A549 (cell line): ENCODE data around the gene LRFN2. TPM values are rescaled to one million over a fixed set of nuclear protein-coding genes. Genes with fewer than 3 reads are reported as not detected.

ENCODE experiments used
- ATAC-seq, 2 experiments: fragments of 200-7000 bp in 1 of 2; fragments of >200 bp in 1 of 2; cut with Nextera tagmentation in 1 of 2; cut with Tn5 transposase in 1 of 2; 3 replicates each; pipeline versions ENCODE4 v1.8.0 to v1.9.1; 2018 to 2020; ENCODE audit warnings: mild to moderate bottlenecking in 1 of 2, moderate library complexity in 1 of 2
- CTCF ChIA-PET: fragments of 300-600 bp; sonication (Branson Sonifier 250); formaldehyde crosslinking; extraction: SDS; loops from one replicate; lab custom pipeline; 2021; ENCODE audit warnings: antibody characterized with exemption, inconsistent platforms; lab: Yijun Ruan, JAX
- POLR2A ChIA-PET: fragments of 350-600 bp; formaldehyde crosslinking; extraction: SDS; loops from one replicate; lab custom pipeline; 2021; ENCODE audit warnings: antibody characterized with exemption, inconsistent platforms; lab: Yijun Ruan, JAX
- DNase-seq, 2 experiments: peaks; one replicate each; pipeline versions ENCODE4 v3.0.0 to v3.0.0-alpha.2; 2011 to 2016; ENCODE audit warnings: low read depth in 1 of 2, low spot score in 1 of 2
- FAIRE-seq: peaks from 2 replicates; lab custom pipeline; 2011; peaks lifted over from hg19 to GRCh38; lab: Jason Lieb, UNC
- H3K27ac ChIP-seq, 2 experiments: fragments of >200 bp; sonication (Bioruptor Twin); formaldehyde crosslinking; 3 replicates each; pipeline ENCODE4 v1.5.1; 2016 to 2017
- H3K4me1 ChIP-seq: fragments of >200 bp; sonication (Bioruptor Twin); formaldehyde crosslinking; 3 replicates; pipeline ENCODE4 v1.6.1; 2016
- H3K4me2 ChIP-seq: fragments of >200 bp; sonication (Bioruptor Twin); formaldehyde crosslinking; 3 replicates; pipeline ENCODE4 v1.6.1; 2016
- H3K4me3 ChIP-seq: fragments of >200 bp; sonication (Bioruptor Twin); formaldehyde crosslinking; 3 replicates; pipeline ENCODE4 v1.5.1; 2016
- H3K9me3 ChIP-seq: fragments of >200 bp; sonication (Bioruptor Twin); formaldehyde crosslinking; 3 replicates; pipeline ENCODE4 v1.6.1; 2016
- BCL3 ChIP-seq: fragments of >200 bp; sonication (Bioruptor Twin); formaldehyde crosslinking; IDR thresholded peaks from 3 replicates; pipeline ENCODE4 v1.6.1; 2016
- CEBPB ChIP-seq, 2 experiments: fragments of >200 bp in 1 of 2; sonication (Bioruptor Twin) in 1 of 2; formaldehyde crosslinking in 1 of 2; IDR thresholded peaks; 2 replicates each; pipeline ENCODE4 v1.6.1; 2012 to 2016
- CHD2 ChIP-seq: fragments of 150-350 bp; IDR thresholded peaks from 2 replicates; pipeline ENCODE4 v1.6.1; 2014; ENCODE audit warnings: low read length; ENCODE audit not compliant: partially characterized antibody
- CHD4 ChIP-seq: fragments of 200-600 bp; sonication (generic); IDR thresholded peaks from 2 replicates; pipeline ENCODE4 v1.6.1; 2016; ENCODE audit warnings: antibody characterized with exemption, mild to moderate bottlenecking, borderline replicate concordance
- EHMT2 ChIP-seq: fragments of 200-600 bp; sonication (generic); IDR thresholded peaks from 2 replicates; pipeline ENCODE4 v1.6.1; 2016; ENCODE audit warnings: antibody characterized with exemption, low read depth, mild to moderate bottlenecking, moderate library complexity
- ELK1 ChIP-seq: fragments of 150-350 bp; IDR thresholded peaks from 2 replicates; pipeline ENCODE4 v1.6.1; 2014; ENCODE audit warnings: low read depth, mild to moderate bottlenecking, low read length
- ESRRA ChIP-seq: fragments of 150-350 bp; IDR thresholded peaks from 2 replicates; pipeline ENCODE4 v1.6.1; 2014; ENCODE audit warnings: mild to moderate bottlenecking, low read length, borderline replicate concordance
- HDAC2 ChIP-seq: fragments of 200-600 bp; sonication (generic); IDR thresholded peaks from 2 replicates; pipeline ENCODE4 v1.6.1; 2016
- HES2 ChIP-seq: fragments of >200 bp; sonication (Bioruptor Twin); formaldehyde crosslinking; IDR thresholded peaks from 2 replicates; pipeline ENCODE4 v1.6.1; 2016
- HEYL ChIP-seq: fragments of 250-450 bp; sonication (Bioruptor Pico); IDR thresholded peaks from 2 replicates; pipeline ENCODE4 v1.8.0; 2021; ENCODE audit warnings: mild to moderate bottlenecking, moderate library complexity
- HOXA7 ChIP-seq: fragments of 250-450 bp; sonication (Bioruptor Pico); IDR thresholded peaks from 2 replicates; pipeline ENCODE4 v1.5.0; 2020; ENCODE audit warnings: mild to moderate bottlenecking, moderate library complexity
- HOXB13 ChIP-seq: fragments of 250-450 bp; sonication (Bioruptor Pico); IDR thresholded peaks from 2 replicates; pipeline ENCODE4 v1.5.0; 2020; ENCODE audit warnings: low read depth, mild to moderate bottlenecking, moderate library complexity
- HOXB5 ChIP-seq: fragments of 250-450 bp; sonication (Bioruptor Pico); IDR thresholded peaks from 2 replicates; pipeline ENCODE4 v1.5.0; 2020; ENCODE audit warnings: mild to moderate bottlenecking, moderate library complexity
- JUN ChIP-seq, 2 experiments: fragments of >200 bp; sonication (Bioruptor Twin); formaldehyde crosslinking; IDR thresholded peaks; 2 replicates in 1 of 2; 3 replicates in 1 of 2; pipeline ENCODE4 v1.6.1; 2016 to 2017
- JUNB ChIP-seq: fragments of >200 bp; sonication (Bioruptor Twin); formaldehyde crosslinking; IDR thresholded peaks from 2 replicates; pipeline ENCODE4 v1.6.1; 2016
- KDM5A ChIP-seq: fragments of 200-600 bp; sonication (generic); IDR thresholded peaks from 2 replicates; pipeline ENCODE4 v1.6.1; 2016; ENCODE audit warnings: antibody characterized with exemption, mild to moderate bottlenecking
- POLR2A ChIP-seq: IDR thresholded peaks from 2 replicates; pipeline ENCODE4 v1.6.1; 2012; ENCODE audit warnings: mild to moderate bottlenecking, low read length
- RARB ChIP-seq: fragments of 250-450 bp; sonication (Bioruptor Pico); IDR thresholded peaks from 2 replicates; pipeline ENCODE4 v1.8.0; 2021; ENCODE audit warnings: mild to moderate bottlenecking, moderate library complexity
- RCOR1 ChIP-seq: fragments of 150-350 bp; IDR thresholded peaks from 2 replicates; pipeline ENCODE4 v1.6.1; 2014; ENCODE audit warnings: antibody characterized with exemption, low read length, low read depth
- SREBF2 ChIP-seq: fragments of 450-650 bp; IDR thresholded peaks from 2 replicates; pipeline ENCODE4 v1.6.1; 2014; ENCODE audit warnings: mild to moderate bottlenecking, moderate library complexity
- TP53 ChIP-seq: fragments of 250-450 bp; sonication (Bioruptor Pico); IDR thresholded peaks from 2 replicates; pipeline ENCODE4 v1.5.0; 2021; ENCODE audit warnings: mild to moderate bottlenecking, moderate library complexity
- ZC3H11A ChIP-seq: fragments of 450-650 bp; IDR thresholded peaks from 2 replicates; pipeline ENCODE4 v1.6.1; 2014; ENCODE audit warnings: antibody characterized with exemption, mild to moderate bottlenecking
- ZFP36 ChIP-seq: fragments of 450-650 bp; IDR thresholded peaks from 2 replicates; pipeline ENCODE4 v1.6.1; 2014; ENCODE audit warnings: borderline replicate concordance; ENCODE audit not compliant: partially characterized antibody
- WGBS: methylation state at CpG from one replicate; pipeline ENCODE4 v1.1.6; 2017; ENCODE audit errors: missing lambda C conversion rate; 5-methylcytosine and 5-hydroxymethylcytosine counted together
- polyA plus RNA-seq, 4 experiments: library from polyadenylated mRNA; depleted of rRNA in 3 of 4; stranded (reverse); fragments of >200 nt; fragmentation: RNase III in 1 of 4; extraction: RNeasy Plus Mini Kit Qiagen cat#74134 plus additional on column Dnase treatment in 1 of 4; gene quantifications; 2 replicates in 3 of 4; 3 replicates in 1 of 4; pipeline ENCODE4 v1.2.3, GENCODE V29; 2011 to 2017
- TF ChIP-seq, protein P1 (sequence below): fragments of 450-650 bp; IDR thresholded peaks from 2 replicates; pipeline ENCODE4 v1.6.1; 2014; ENCODE audit warnings: antibody characterized with exemption
- TF ChIP-seq, protein P2 (sequence below): IDR thresholded peaks from 2 replicates; pipeline ENCODE4 v1.6.1; 2012
- TF ChIP-seq, protein P3 (sequence below): fragments of >200 bp; sonication (Bioruptor Twin); formaldehyde crosslinking; IDR thresholded peaks from 3 replicates; pipeline ENCODE4 v1.5.1; 2016
- TF ChIP-seq, protein P4 (sequence below): IDR thresholded peaks from 2 replicates; pipeline ENCODE4 v1.6.1; 2012; ENCODE audit warnings: low read depth, borderline replicate concordance

LRFN2 gene
- polyA plus RNA-seq, 2 of the 4 experiments (the other 2 are of a cell fraction), result not detected

DNA sequence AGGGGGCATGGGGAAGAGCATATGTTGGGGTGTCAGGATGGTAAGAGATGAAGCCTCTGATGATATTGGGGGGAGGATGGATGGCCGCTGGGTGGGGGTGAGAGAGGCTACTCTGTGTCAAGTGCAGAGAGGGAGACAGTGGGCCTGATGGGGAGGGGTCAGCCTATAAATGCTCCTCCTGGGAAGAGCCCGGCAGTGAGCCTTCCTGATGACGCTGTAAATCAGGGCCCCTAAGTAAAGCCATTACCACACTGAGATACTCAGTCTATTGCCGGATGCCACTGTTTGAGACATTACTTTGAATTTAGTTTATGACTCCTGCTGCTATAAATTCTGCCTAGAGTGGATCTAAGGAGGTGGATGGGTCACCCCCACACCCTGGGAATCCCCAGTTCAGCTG is 28.1 kb downstream of the LRFN2 start:
- no peak for FAIRE-seq
- Histone ChIP-seq H3K9me3 (no peaks in the 10 kb centered on the region), H3K4me3 (no peak overlapping the region), H3K4me2 (no peak overlapping the region), H3K27ac (no peak overlapping the region), H3K4me1 (no peaks in the 10 kb centered on the region)
- TF ChIP-seq HOXB13 (CRISPR knock-in tag) (no peak), RARB (no peak), HEYL (CRISPR knock-in tag) (no peak), EHMT2 (no peak), CHD4 (no peak), CEBPB (IDR thresholded peaks at IDR 0.05) (no peak), TP53 (CRISPR knock-in tag) (no peak), SREBF2 (no peak)
- TF ChIP-seq, protein P1, sequence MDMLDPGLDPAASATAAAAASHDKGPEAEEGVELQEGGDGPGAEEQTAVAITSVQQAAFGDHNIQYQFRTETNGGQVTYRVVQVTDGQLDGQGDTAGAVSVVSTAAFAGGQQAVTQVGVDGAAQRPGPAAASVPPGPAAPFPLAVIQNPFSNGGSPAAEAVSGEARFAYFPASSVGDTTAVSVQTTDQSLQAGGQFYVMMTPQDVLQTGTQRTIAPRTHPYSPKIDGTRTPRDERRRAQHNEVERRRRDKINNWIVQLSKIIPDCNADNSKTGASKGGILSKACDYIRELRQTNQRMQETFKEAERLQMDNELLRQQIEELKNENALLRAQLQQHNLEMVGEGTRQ, result no peak
- TF ChIP-seq, protein P2, sequence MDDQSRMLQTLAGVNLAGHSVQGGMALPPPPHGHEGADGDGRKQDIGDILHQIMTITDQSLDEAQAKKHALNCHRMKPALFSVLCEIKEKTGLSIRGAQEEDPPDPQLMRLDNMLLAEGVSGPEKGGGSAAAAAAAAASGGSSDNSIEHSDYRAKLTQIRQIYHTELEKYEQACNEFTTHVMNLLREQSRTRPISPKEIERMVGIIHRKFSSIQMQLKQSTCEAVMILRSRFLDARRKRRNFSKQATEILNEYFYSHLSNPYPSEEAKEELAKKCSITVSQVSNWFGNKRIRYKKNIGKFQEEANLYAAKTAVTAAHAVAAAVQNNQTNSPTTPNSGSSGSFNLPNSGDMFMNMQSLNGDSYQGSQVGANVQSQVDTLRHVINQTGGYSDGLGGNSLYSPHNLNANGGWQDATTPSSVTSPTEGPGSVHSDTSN, result no peak
- POLR2A ChIA-PET, result no interaction called here
- 69% methylated on average over 3 of the region's 4 CpGs for WGBS
- CTCF ChIA-PET, result no interaction called here
- DNase-seq, result no peak
- ATAC-seq, result no peak

- no peak for FAIRE-seq
- TF ChIP-seq HOXA7 (CRISPR knock-in tag) (no peak), RARB (no peak), JUNB (no peak), ELK1 (no peak), HDAC2 (no peak), HES2 (no peak), JUN (IDR thresholded peaks at IDR 0.05) (no peak), ZC3H11A (no peak)
- TF ChIP-seq, protein P2, result no peak
- TF ChIP-seq, protein P3, sequence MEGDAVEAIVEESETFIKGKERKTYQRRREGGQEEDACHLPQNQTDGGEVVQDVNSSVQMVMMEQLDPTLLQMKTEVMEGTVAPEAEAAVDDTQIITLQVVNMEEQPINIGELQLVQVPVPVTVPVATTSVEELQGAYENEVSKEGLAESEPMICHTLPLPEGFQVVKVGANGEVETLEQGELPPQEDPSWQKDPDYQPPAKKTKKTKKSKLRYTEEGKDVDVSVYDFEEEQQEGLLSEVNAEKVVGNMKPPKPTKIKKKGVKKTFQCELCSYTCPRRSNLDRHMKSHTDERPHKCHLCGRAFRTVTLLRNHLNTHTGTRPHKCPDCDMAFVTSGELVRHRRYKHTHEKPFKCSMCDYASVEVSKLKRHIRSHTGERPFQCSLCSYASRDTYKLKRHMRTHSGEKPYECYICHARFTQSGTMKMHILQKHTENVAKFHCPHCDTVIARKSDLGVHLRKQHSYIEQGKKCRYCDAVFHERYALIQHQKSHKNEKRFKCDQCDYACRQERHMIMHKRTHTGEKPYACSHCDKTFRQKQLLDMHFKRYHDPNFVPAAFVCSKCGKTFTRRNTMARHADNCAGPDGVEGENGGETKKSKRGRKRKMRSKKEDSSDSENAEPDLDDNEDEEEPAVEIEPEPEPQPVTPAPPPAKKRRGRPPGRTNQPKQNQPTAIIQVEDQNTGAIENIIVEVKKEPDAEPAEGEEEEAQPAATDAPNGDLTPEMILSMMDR, result no peak
- TF ChIP-seq, all 56 proteins: peak for 0
Observed at GRCh38 chr6:40558102-40558501, 29.1 kb downstream of the LRFN2 start.

GRCh38 chr6:40556881-40557280 is 30.3 kb downstream of the LRFN2 start:
- ChIA-PET CTCF (interaction anchor here (0.6 to 1.4 kb wide), 3 partner anchors 11 to 30 kb away, joined by 3 to 4 read pairs (median 3); partner anchors contain the start of gene LRFN2), POLR2A (no interaction called here)
- DNase-seq (no peak), ATAC-seq (no peak), FAIRE-seq (no peak)
- Histone ChIP-seq H3K4me1 (no peaks in the 10 kb centered on the region), H3K4me2 (no peak overlapping the region), H3K4me3 (no peak overlapping the region), H3K27ac (no peak overlapping the region), H3K9me3 (no peaks in the 10 kb centered on the region)
- 26% methylated on average over 5 of the region's 7 CpGs for WGBS
- TF ChIP-seq ZFP36, result no peak
- no peak for TF ChIP-seq RCOR1
- TF ChIP-seq, protein P4, sequence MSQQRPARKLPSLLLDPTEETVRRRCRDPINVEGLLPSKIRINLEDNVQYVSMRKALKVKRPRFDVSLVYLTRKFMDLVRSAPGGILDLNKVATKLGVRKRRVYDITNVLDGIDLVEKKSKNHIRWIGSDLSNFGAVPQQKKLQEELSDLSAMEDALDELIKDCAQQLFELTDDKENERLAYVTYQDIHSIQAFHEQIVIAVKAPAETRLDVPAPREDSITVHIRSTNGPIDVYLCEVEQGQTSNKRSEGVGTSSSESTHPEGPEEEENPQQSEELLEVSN, result no peak
- TF ChIP-seq, protein P1, result no peak
- TF ChIP-seq CHD2, result no peak
- no peak for TF ChIP-seq SREBF2
- no peak for TF ChIP-seq JUNB
- TF ChIP-seq POLR2A, result no peak
- no peak for TF ChIP-seq KDM5A
- TF ChIP-seq HOXB5 (CRISPR knock-in tag), result no peak
- no peak for TF ChIP-seq BCL3
- TF ChIP-seq ESRRA, result no peak

More at GRCh38 chr6:40558102-40558501, 29.1 kb downstream of the LRFN2 start:
- ChIA-PET CTCF (interaction anchor here (0.5 to 1.1 kb wide), 2 partner anchors 28 to 45 kb away, joined by 3 read pairs; no protein-coding TSS in a partner anchor), POLR2A (no interaction called here)
- Histone ChIP-seq H3K4me1 (no peaks in the 10 kb centered on the region), H3K4me3 (no peak overlapping the region), H3K9me3 (no peaks in the 10 kb centered on the region), H3K27ac (no peak overlapping the region), H3K4me2 (no peak overlapping the region)
- ATAC-seq, result no peak
- no peak for DNase-seq
- WGBS, result 0% methylated on average over 2 of the region's 3 CpGs
